GM20000 (cell line): ENCODE data around the gene GTPBP6.

Experiments
- DNase-seq: peaks from one replicate; pipeline ENCODE4 v3.0.0; 2012; ENCODE audit warnings: low spot score
- TF ChIP-seq, protein P1 (sequence below): IDR thresholded peaks from 2 replicates; pipeline ENCODE4 v1.5.1; 2012; ENCODE audit warnings: mild to moderate bottlenecking, control low read depth; ENCODE audit errors: extremely low read depth, missing control alignments

The GTPBP6 gene

DNA sequence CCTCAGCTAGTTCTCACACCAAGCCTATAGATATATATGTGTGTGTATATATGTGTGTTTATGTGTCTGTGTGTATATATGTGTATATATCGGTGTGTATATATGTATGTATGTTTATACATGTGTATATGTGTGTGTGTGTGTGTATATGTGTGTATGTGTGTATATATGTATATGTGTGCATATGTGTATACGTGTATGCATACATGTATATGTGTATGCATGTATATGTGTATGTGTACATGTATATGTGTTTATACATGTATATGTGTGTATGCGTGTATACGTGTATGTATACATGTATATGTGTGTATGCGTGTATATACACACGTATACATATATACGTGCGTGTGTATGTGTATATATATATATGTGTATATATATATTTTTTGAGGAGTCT, 18.3 kb downstream of the GTPBP6 start:
- TF ChIP-seq, protein P1, sequence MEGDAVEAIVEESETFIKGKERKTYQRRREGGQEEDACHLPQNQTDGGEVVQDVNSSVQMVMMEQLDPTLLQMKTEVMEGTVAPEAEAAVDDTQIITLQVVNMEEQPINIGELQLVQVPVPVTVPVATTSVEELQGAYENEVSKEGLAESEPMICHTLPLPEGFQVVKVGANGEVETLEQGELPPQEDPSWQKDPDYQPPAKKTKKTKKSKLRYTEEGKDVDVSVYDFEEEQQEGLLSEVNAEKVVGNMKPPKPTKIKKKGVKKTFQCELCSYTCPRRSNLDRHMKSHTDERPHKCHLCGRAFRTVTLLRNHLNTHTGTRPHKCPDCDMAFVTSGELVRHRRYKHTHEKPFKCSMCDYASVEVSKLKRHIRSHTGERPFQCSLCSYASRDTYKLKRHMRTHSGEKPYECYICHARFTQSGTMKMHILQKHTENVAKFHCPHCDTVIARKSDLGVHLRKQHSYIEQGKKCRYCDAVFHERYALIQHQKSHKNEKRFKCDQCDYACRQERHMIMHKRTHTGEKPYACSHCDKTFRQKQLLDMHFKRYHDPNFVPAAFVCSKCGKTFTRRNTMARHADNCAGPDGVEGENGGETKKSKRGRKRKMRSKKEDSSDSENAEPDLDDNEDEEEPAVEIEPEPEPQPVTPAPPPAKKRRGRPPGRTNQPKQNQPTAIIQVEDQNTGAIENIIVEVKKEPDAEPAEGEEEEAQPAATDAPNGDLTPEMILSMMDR = no peak
- no peak for DNase-seq

GRCh38 chrX:298993-299392, 19.6 kb downstream of the GTPBP6 start:
- TF ChIP-seq, protein P1 = no peak
- no peak for DNase-seq

DNA sequence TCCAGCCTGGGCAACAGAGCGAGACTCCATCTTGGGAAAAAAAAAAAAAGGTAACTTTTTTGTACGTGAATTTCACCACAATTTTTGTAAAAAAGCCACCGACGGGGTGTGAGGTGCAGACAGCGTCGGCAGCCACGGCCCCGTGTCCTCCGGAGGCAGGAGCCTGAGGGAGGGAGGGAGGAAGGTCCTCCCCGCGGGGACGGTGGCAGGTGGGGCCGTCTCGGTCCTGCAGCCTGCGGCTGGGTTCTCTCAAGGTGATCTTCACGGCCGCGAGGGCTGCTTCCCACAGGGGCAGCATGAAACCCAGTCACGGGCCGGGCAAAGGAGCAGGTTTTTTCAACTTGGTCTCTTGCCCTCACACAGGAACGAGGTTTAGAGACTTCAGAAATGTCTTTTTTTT, 23.5 kb downstream of the GTPBP6 start:
- no peak for DNase-seq
- TF ChIP-seq, protein P1 = no peak

- TF ChIP-seq, protein P1 = no peak
These were observed 25.4 kb downstream of the GTPBP6 start for GRCh38 chrX:292900-293897.

GRCh38 chrX:291411-291901, 27.1 kb downstream of the GTPBP6 start:
- TF ChIP-seq, protein P1 = no peak
- no peak for DNase-seq

More at GRCh38 chrX:292900-293897, 25.4 kb downstream of the GTPBP6 start:
- no peak for DNase-seq

DNA sequence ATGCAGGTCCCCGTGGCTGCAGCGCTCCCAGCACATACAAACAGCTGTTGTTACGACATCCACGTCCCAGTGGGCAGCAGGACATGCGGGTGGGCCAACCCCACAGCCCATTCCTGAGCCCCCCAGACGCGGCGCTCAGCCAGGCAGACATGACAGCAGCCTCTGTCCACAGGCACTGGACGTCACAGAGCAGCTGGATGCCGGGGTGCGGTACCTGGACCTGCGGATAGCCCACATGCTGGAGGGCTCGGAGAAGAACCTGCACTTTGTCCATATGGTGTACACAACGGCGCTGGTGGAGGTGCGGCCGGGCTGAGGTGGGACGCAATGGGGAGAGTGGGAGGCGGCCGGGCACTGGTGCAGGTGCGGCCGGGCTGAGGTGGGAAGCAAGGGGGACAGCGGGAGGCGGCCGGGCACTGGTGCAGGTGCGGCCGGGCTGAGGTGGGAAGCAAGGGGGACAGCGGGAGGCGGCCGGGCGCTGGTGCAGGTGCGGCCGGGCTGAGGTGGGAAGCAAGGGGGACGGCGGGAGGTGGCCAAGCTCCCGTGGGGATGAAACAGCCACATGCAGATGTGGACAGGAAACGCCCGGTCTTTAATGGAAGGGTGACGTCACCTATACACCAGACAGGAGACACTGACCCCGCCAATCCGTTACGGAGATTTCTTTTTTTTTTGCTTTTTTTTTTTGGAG, 28.0 kb downstream of the GTPBP6 start:
- TF ChIP-seq, protein P1 = no peak
- no peak for DNase-seq

DNA sequence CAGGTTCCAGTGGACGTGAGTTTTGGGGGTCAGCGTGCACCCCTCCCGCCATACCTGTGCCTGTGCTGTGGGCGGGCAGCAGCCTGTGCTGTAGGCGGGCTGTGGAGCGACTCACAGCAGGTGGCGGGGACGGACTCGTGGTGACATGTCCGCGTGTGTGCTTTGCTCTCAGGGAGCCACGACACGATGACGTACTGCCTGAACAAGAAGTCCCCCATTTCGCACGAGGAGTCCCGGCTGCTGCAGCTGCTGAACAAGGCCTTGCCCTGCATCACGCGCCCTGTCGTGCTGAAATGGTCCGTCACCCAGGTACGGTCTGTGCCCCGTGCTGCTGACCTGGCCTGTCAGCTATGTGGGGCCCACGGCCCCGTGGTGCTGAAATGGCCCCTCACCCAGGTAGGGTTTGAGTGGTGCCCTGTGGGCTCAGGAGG, 30.0 kb downstream of the GTPBP6 start:
- TF ChIP-seq, protein P1 = no peak
- DNase-seq = no peak
